A673 (cell line): ENCODE measurements around the gene CNEP1R1. TPM values are rescaled to one million over a fixed set of nuclear protein-coding genes. Genes with fewer than 3 reads are reported as not detected.

ENCODE experiments used
- BruUV-seq: library from RNA; stranded (reverse); fragments of 400-500 nt; replicated peaks from 2 replicates; lab custom pipeline; 2021; lab: Mats Ljungman, UMichigan
- CTCF ChIA-PET: fragments of 300-600 bp; sonication (Branson Sonifier 250); formaldehyde crosslinking; loops from one replicate; lab custom pipeline; 2022; ENCODE audit warnings: antibody characterized with exemption; lab: Charles Lee
- POLR2A ChIA-PET: fragments of 300-600 bp; sonication (Branson Sonifier 250); formaldehyde crosslinking; loops from one replicate; lab custom pipeline; 2022; ENCODE audit warnings: antibody characterized with exemption; ENCODE audit not compliant: low non-redundant PET; lab: Charles Lee
- DNase-seq: peaks from one replicate; pipeline ENCODE4 v3.0.0-alpha.2; 2015; ENCODE audit warnings: low spot score
- H3K27ac ChIP-seq: fragments of 200-600 bp; sonication (generic); 2 replicates; pipeline ENCODE4 v1.5.1; 2016; ENCODE audit warnings: mixed run types, low read depth, mild to moderate bottlenecking, mixed read lengths, antibody characterized with exemption, low read length; ENCODE audit not compliant: poor library complexity, severe bottlenecking
- H3K27me3 ChIP-seq: fragments of 200-600 bp; sonication (generic); replicated peaks from 2 replicates; pipeline ENCODE4 v1.6.1; 2017; ENCODE audit warnings: mixed run types, low read depth, mild to moderate bottlenecking, mixed read lengths, antibody characterized with exemption, low read length; ENCODE audit not compliant: insufficient read depth, poor library complexity
- H3K36me3 ChIP-seq: fragments of 200-600 bp; sonication (generic); 2 replicates; pipeline ENCODE4 v1.6.1; 2016; ENCODE audit warnings: mixed run types, mild to moderate bottlenecking, mixed read lengths, antibody characterized with exemption, low read length; ENCODE audit not compliant: insufficient read depth, poor library complexity, severe bottlenecking
- H3K4me1 ChIP-seq: fragments of 200-600 bp; sonication (generic); 2 replicates; pipeline ENCODE4 v1.6.1; 2017; ENCODE audit warnings: mixed run types, mild to moderate bottlenecking, mixed read lengths, antibody characterized with exemption, low read length; ENCODE audit not compliant: insufficient read depth, poor library complexity, severe bottlenecking
- H3K4me3 ChIP-seq: fragments of 200-600 bp; sonication (generic); 2 replicates; pipeline ENCODE4 v1.5.1; 2016; ENCODE audit warnings: low read depth, mixed run types, mild to moderate bottlenecking, mixed read lengths, low read length; ENCODE audit not compliant: poor library complexity, severe bottlenecking
- H3K9me3 ChIP-seq: fragments of 200-600 bp; sonication (generic); 2 replicates; pipeline ENCODE4 v1.6.1; 2016; ENCODE audit warnings: mixed run types, low read depth, mild to moderate bottlenecking, mixed read lengths, antibody characterized with exemption, low read length; ENCODE audit not compliant: poor library complexity, severe bottlenecking
- CTCF ChIP-seq: fragments of 300-800, 200-600 bp; sonication (generic); conservative IDR thresholded peaks from 2 replicates; pipeline ENCODE4 v1.5.1; 2017; ENCODE audit warnings: low read depth, mild to moderate bottlenecking, antibody characterized with exemption, low read length, moderate library complexity, mixed read lengths
- EZH2 ChIP-seq: fragments of 200-600 bp; sonication (generic); IDR thresholded peaks from 2 replicates; pipeline ENCODE4 v1.6.1; 2017; ENCODE audit warnings: borderline replicate concordance, low read depth, mild to moderate bottlenecking, mixed read lengths, antibody characterized with exemption, low read length; ENCODE audit not compliant: poor library complexity, severe bottlenecking
- intact Hi-C: fragments of 100-400 bp; cut with micrococcal nuclease; formaldehyde crosslinking; loops from one replicate; pipeline ENCODE4 v1.10.0; 2022; ENCODE audit not compliant: unreplicated experiment
- total RNA-seq: library from RNA; stranded (reverse); gene quantifications from 2 replicates; pipeline ENCODE4 v1.2.3, GENCODE V29; 2021

The CNEP1R1 gene
- total RNA-seq, 1 experiment from 2014 or later: 23.5 TPM

GRCh38 chr16:50046853-50047252 is 21.8 kb downstream of the CNEP1R1 start:
- ChIA-PET CTCF (no interaction called here), POLR2A (no interaction called here)
- TF ChIP-seq CTCF (no peak), EZH2 (no peak)
- intact Hi-C loops: no loop called here
- no peaks in the 10 kb centered on the region for H3K9me3 ChIP-seq
- no peak overlapping the region for H3K27ac ChIP-seq
- H3K36me3 ChIP-seq: no peaks in the 10 kb centered on the region
- DNase-seq: no peak
- no peaks in the 10 kb centered on the region for H3K4me1 ChIP-seq
- H3K4me3 ChIP-seq: no peak overlapping the region
- H3K27me3 ChIP-seq: no peaks in the 10 kb centered on the region
- BruUV-seq: no TSS peak

- intact Hi-C loops: no loop called here
- ChIA-PET POLR2A (no interaction called here), CTCF (no interaction called here)
- H3K4me3 ChIP-seq: no peak overlapping the region
- no peak overlapping the region for H3K27ac ChIP-seq
- TF ChIP-seq EZH2: no peak
- no peak for TF ChIP-seq CTCF
- no peaks in the 10 kb centered on the region for H3K36me3 ChIP-seq
- H3K9me3 ChIP-seq: no peaks in the 10 kb centered on the region
- no peaks in the 10 kb centered on the region for H3K27me3 ChIP-seq
- BruUV-seq: no TSS peak
- H3K4me1 ChIP-seq: no peaks in the 10 kb centered on the region
- DNase-seq: no peak
Measured at GRCh38 chr16:50047864-50048263, 22.8 kb downstream of the CNEP1R1 start.

- POLR2A ChIA-PET: interaction anchor here (0.6 kb wide), 1 partner anchor 17 kb away, joined by 3 read pairs; no protein-coding TSS in a partner anchor
- BruUV-seq: no TSS peak
- CTCF ChIA-PET: no interaction called here
Measured at GRCh38 chr16:50050802-50051201, 25.8 kb downstream of the CNEP1R1 start.

More at GRCh38 chr16:50050802-50051201, 25.8 kb downstream of the CNEP1R1 start:
- intact Hi-C loops: no loop called here
- Histone ChIP-seq H3K36me3 (no peaks in the 10 kb centered on the region), H3K27me3 (no peaks in the 10 kb centered on the region), H3K4me3 (no peak overlapping the region), H3K9me3 (no peaks in the 10 kb centered on the region), H3K4me1 (no peaks in the 10 kb centered on the region), H3K27ac (no peak overlapping the region)
- TF ChIP-seq EZH2: no peak
- no peak for TF ChIP-seq CTCF
- DNase-seq: no peak
